Calu3 (cell line): ENCODE data around the gene CACNA2D4. TPM values are rescaled to one million over a fixed set of nuclear protein-coding genes. Genes with fewer than 3 reads are reported as not detected.

ENCODE experiments used
- BruUV-seq: library from RNA; stranded (reverse); fragments of 400-500 nt; replicated peaks from 2 replicates; lab custom pipeline; 2021; lab: Mats Ljungman, UMichigan
- CTCF ChIA-PET: fragments of 300-600 bp; sonication (Branson Sonifier 250); formaldehyde crosslinking; loops from one replicate; lab custom pipeline; 2022; ENCODE audit warnings: antibody characterized with exemption; lab: Charles Lee
- DNase-seq: peaks from one replicate; pipeline ENCODE4 v3.0.0; 2022
- H3K27ac Mint-ChIP-seq: one replicate; pipeline ENCODE4 v1.8.0; 2022; ENCODE audit warnings: mixed read lengths; ENCODE audit not compliant: unreplicated experiment
- H3K27me3 Mint-ChIP-seq: one replicate; pipeline ENCODE4 v1.8.0; 2022; ENCODE audit warnings: mixed read lengths; ENCODE audit not compliant: unreplicated experiment
- H3K36me3 Mint-ChIP-seq: one replicate; pipeline ENCODE4 v1.8.0; 2022; ENCODE audit warnings: mild to moderate bottlenecking, moderate library complexity, mixed read lengths; ENCODE audit not compliant: insufficient read depth, unreplicated experiment
- H3K4me1 Mint-ChIP-seq: one replicate; pipeline ENCODE4 v1.8.0; 2022; ENCODE audit warnings: mild to moderate bottlenecking, low read depth, mixed read lengths; ENCODE audit not compliant: unreplicated experiment
- H3K4me3 Mint-ChIP-seq: one replicate; pipeline ENCODE4 v1.8.0; 2022; ENCODE audit warnings: mild to moderate bottlenecking, low read depth, moderate library complexity, mixed read lengths; ENCODE audit not compliant: unreplicated experiment
- H3K9me3 Mint-ChIP-seq: one replicate; pipeline ENCODE4 v1.8.0; 2022; ENCODE audit warnings: low read depth, mixed read lengths; ENCODE audit not compliant: unreplicated experiment
- CTCF ChIP-seq: fragments of 200-600 bp; IDR thresholded peaks from one replicate; pipeline ENCODE4 v1.8.0; 2022; ENCODE audit warnings: antibody characterized with exemption; ENCODE audit not compliant: unreplicated experiment
- intact Hi-C: fragments of 100-400 bp; cut with micrococcal nuclease; formaldehyde crosslinking; loops from one replicate; pipeline ENCODE4 v1.10.0; 2022; ENCODE audit not compliant: unreplicated experiment
- total RNA-seq: library from RNA; stranded (reverse); gene quantifications from 2 replicates; pipeline ENCODE4 v1.2.3, GENCODE V29; 2022

CACNA2D4 gene
- total RNA-seq, 1 experiment from 2014 or later: 0.80 TPM

GRCh38 chr12:1935242-1935641 is 16.8 kb upstream of the CACNA2D4 start:
- Mint-ChIP-seq H3K9me3 (no peaks in the 10 kb centered on the region), H3K36me3 (no peaks in the 10 kb centered on the region), H3K27ac (no peak overlapping the region), H3K27me3 (peaks cover 54% of the 10 kb centered on the region), H3K4me3 (no peak overlapping the region), H3K4me1 (peaks cover 8% of the 10 kb centered on the region)
- no peak for TF ChIP-seq CTCF
- no TSS peak for BruUV-seq
- no peak for DNase-seq
- CTCF ChIA-PET: no interaction called here
- intact Hi-C loops: no loop called here

- H3K27ac Mint-ChIP-seq: no peak overlapping the region
- no peak for DNase-seq
- peaks cover 58% of the 10 kb centered on the region for H3K27me3 Mint-ChIP-seq
- peaks cover 8% of the 10 kb centered on the region for H3K4me1 Mint-ChIP-seq
- no peaks in the 10 kb centered on the region for H3K9me3 Mint-ChIP-seq
- no TSS peak for BruUV-seq
- intact Hi-C loops: no loop called here
- no peak for TF ChIP-seq CTCF
- no peaks in the 10 kb centered on the region for H3K36me3 Mint-ChIP-seq
- CTCF ChIA-PET: no interaction called here
- H3K4me3 Mint-ChIP-seq: no peak overlapping the region
Measured at GRCh38 chr12:1934831-1935230, 16.4 kb upstream of the CACNA2D4 start.

GRCh38 chr12:1934068-1934467 is 15.6 kb upstream of the CACNA2D4 start:
- CTCF ChIA-PET: no interaction called here
- intact Hi-C loops: no loop called here
- H3K27me3 Mint-ChIP-seq: peaks cover 66% of the 10 kb centered on the region
- H3K4me3 Mint-ChIP-seq: no peak overlapping the region
- no peak for DNase-seq
- no peak for TF ChIP-seq CTCF
- H3K27ac Mint-ChIP-seq: no peak overlapping the region
- no TSS peak for BruUV-seq
- H3K4me1 Mint-ChIP-seq: peaks cover 8% of the 10 kb centered on the region
- H3K9me3 Mint-ChIP-seq: no peaks in the 10 kb centered on the region
- no peaks in the 10 kb centered on the region for H3K36me3 Mint-ChIP-seq

GRCh38 chr12:1933342-1934051 is 15.0 kb upstream of the CACNA2D4 start:
- intact Hi-C loops: no loop called here
- BruUV-seq: no TSS peak

More at GRCh38 chr12:1933342-1934051, 15.0 kb upstream of the CACNA2D4 start:
- no peak for DNase-seq
- H3K36me3 Mint-ChIP-seq: no peaks in the 10 kb centered on the region
- peaks cover 72% of the 10 kb centered on the region for H3K27me3 Mint-ChIP-seq
- H3K4me1 Mint-ChIP-seq: peaks cover 8% of the 10 kb centered on the region
- H3K27ac Mint-ChIP-seq: no peak overlapping the region
- TF ChIP-seq CTCF: no peak
- CTCF ChIA-PET: interaction anchor here (0.5 kb wide), 1 partner anchor 1688 kb away, joined by 3 read pairs; no protein-coding TSS in a partner anchor
- H3K4me3 Mint-ChIP-seq: no peak overlapping the region
- no peaks in the 10 kb centered on the region for H3K9me3 Mint-ChIP-seq
